Mammary epithelial cell (primary cell): Measurements from ENCODE around the gene DDX47.

Experiments
- EZH2 ChIP-seq: IDR thresholded peaks from 2 replicates; pipeline ENCODE4 v1.6.1; 2012; ENCODE audit warnings: low read length, inconsistent platforms, borderline replicate concordance
- TF ChIP-seq, protein P1 (sequence below), 2 donors: IDR thresholded peaks in 1 of 2; conservative IDR thresholded peaks in 1 of 2; 2 replicates each; pipeline ENCODE4 v1.5.1; 2011 to 2012; ENCODE audit warnings: inconsistent platforms in 2 of 2, low read length in 2 of 2, mild to moderate bottlenecking in 2 of 2, control low read depth in 1 of 2, low read depth in 1 of 2; ENCODE audit not compliant: insufficient read depth in 1 of 2; ENCODE audit errors: extremely low read depth in 1 of 2

DNA sequence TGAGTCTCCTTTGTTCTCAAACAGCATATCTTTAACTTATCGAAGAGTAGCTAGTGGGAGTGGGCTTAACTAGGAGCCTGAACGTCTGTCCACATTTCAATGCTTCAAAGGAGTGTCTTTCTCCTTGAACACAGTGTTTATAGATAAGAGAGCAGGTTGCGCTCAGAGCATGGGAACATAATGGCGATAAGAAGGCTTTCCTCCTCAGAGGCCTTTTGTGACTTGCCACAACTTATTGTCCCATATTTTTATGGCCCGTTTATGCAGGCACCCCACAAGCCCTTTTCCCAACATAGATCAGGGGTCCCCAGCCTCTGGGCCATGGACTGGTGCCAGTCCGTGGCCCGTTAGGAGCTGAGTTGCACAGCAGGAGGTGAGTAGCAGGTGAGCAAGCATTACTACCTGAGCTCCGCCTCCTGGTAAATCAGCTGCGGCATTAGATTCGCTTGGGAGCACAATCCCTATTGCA lies 2.6 kb upstream of the DDX47 start:
- TF ChIP-seq, protein P1, sequence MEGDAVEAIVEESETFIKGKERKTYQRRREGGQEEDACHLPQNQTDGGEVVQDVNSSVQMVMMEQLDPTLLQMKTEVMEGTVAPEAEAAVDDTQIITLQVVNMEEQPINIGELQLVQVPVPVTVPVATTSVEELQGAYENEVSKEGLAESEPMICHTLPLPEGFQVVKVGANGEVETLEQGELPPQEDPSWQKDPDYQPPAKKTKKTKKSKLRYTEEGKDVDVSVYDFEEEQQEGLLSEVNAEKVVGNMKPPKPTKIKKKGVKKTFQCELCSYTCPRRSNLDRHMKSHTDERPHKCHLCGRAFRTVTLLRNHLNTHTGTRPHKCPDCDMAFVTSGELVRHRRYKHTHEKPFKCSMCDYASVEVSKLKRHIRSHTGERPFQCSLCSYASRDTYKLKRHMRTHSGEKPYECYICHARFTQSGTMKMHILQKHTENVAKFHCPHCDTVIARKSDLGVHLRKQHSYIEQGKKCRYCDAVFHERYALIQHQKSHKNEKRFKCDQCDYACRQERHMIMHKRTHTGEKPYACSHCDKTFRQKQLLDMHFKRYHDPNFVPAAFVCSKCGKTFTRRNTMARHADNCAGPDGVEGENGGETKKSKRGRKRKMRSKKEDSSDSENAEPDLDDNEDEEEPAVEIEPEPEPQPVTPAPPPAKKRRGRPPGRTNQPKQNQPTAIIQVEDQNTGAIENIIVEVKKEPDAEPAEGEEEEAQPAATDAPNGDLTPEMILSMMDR (conservative IDR thresholded peaks at IDR 0.05 in 1 of 2, IDR thresholded peaks at IDR 0.05 in 1 of 2; ENCODE audit: extremely low read depth in 1 of 2, insufficient read depth in 1 of 2, low read depth in 1 of 2, low read length in 2 of 2): no peak
- TF ChIP-seq EZH2: no peak
